GM18909 (cell line): ENCODE data around the gene DGKI.

Experiments
- ATAC-seq: cut with Tn5 transposase; IDR thresholded peaks from one replicate; pipeline ENCODE4 v1.9.1; 2021; ENCODE audit warnings: mild to moderate bottlenecking; ENCODE audit not compliant: unreplicated experiment, poor library complexity

The DGKI gene

GRCh38 chr7:137519181-137519691, 327.5 kb downstream of the DGKI start:
- no peak for ATAC-seq

GRCh38 chr7:137513091-137513490, 333.7 kb downstream of the DGKI start:
- ATAC-seq: no peak

- no peak for ATAC-seq
These were observed 339.7 kb downstream of the DGKI start for GRCh38 chr7:137507096-137507495.

GRCh38 chr7:137506031-137506430, 340.7 kb downstream of the DGKI start:
- no peak for ATAC-seq

GRCh38 chr7:137501562-137501961, 345.2 kb downstream of the DGKI start:
- ATAC-seq: no peak

- ATAC-seq: no peak
These were observed 353.9 kb downstream of the DGKI start for GRCh38 chr7:137492889-137493288.

- no peak for ATAC-seq
These were observed 356.9 kb downstream of the DGKI start for GRCh38 chr7:137489880-137490279.

GRCh38 chr7:137488038-137488437, 358.7 kb downstream of the DGKI start:
- ATAC-seq: no peak

GRCh38 chr7:137485818-137486217, 361.0 kb downstream of the DGKI start:
- no peak for ATAC-seq

GRCh38 chr7:137484326-137484725, 362.4 kb downstream of the DGKI start:
- no peak for ATAC-seq

- no peak for ATAC-seq
These were observed 364.3 kb downstream of the DGKI start for GRCh38 chr7:137482466-137482865.

GRCh38 chr7:137480824-137481365, 365.9 kb downstream of the DGKI start:
- peak; percentile 45 for ATAC-seq

GRCh38 chr7:137480401-137480800, 366.4 kb downstream of the DGKI start:
- peak; percentile 50 for ATAC-seq

GRCh38 chr7:137476937-137477336, 369.8 kb downstream of the DGKI start:
- ATAC-seq: no peak

- ATAC-seq: no peak
These were observed 370.8 kb downstream of the DGKI start for GRCh38 chr7:137475966-137476365.

GRCh38 chr7:137474540-137475026, 372.2 kb downstream of the DGKI start:
- no peak for ATAC-seq

GRCh38 chr7:137471128-137471527, 375.6 kb downstream of the DGKI start:
- ATAC-seq: no peak

GRCh38 chr7:137469858-137470257, 376.9 kb downstream of the DGKI start:
- no peak for ATAC-seq

GRCh38 chr7:137469191-137469811, 377.5 kb downstream of the DGKI start:
- ATAC-seq: no peak

GRCh38 chr7:137462847-137463246, 383.9 kb downstream of the DGKI start:
- ATAC-seq: no peak

GRCh38 chr7:137462074-137462715, 384.6 kb downstream of the DGKI start:
- no peak for ATAC-seq

- no peak for ATAC-seq
These were observed 388.4 kb downstream of the DGKI start for GRCh38 chr7:137458399-137458798.
